GM21576 (cell line): ENCODE data around the gene ILK.

ENCODE experiments used
- ATAC-seq: cut with Tn5 transposase; IDR thresholded peaks from one replicate; pipeline ENCODE4 v1.9.1; 2021; ENCODE audit warnings: mild to moderate bottlenecking, moderate library complexity; ENCODE audit not compliant: unreplicated experiment

The ILK gene

DNA sequence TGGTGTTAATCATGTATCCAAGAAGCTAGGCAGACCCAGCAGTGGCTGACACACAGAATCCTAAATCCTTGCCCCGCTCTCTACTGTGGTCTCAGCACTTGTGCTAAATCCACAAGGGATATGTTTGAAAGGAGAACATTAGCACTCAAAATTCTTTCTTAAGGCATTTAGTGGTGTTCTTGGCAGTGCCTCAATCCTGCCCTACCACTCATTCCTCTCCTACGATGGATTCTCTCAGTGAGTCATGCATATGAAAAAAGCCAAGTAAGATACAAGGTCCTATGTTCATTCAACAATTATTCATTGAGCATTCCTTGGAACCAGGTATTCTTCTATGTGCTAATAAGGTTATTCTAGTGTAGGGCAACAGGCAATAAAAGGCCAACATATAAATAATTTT, 31.4 kb upstream of the ILK start:
- ATAC-seq, result no peak

GRCh38 chr11:6574816-6575715, 28.5 kb upstream of the ILK start:
- ATAC-seq, result no peak

DNA sequence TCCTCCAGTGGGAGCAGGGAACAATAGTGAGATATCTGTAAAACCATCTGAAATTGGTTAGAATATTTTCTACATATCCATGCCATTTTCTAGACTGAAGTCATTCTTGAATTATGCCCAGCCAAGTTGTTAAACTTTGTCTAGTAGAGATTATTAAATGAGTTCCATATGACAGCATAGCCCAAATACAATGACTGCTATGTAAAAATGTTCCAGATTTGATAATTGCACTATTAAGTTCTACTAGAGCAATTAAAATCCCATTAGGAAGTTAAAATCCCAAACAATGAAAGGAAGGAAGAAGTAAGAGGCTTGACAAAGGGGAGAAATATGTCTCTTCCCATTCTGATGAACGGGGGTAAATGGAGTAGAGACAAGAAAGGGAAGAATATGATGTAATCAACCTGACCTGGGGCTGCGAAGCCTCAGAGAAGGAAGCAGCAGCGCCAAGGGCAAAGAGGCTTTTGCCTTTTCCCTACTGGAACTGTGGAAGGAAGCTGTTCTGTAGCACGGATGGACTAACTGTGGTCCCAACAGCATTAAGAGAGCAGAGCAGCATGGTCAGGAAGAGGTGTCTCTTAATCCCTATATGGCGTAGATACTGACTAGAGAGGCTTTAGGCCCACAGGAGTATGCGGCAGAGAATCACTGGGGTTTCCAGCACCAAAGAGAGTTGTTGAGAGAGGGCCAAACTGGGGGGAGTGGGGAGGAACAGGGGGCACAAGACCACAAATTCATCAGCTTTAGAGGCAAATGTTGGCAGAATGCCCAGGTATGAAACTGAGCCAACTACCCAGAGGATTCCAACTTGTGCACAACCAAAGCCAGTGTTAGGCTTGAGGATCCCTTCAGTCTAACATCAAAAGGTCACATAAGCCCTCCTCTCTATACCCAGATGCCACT, 26.9 kb upstream of the ILK start:
- ATAC-seq, result no peak

DNA sequence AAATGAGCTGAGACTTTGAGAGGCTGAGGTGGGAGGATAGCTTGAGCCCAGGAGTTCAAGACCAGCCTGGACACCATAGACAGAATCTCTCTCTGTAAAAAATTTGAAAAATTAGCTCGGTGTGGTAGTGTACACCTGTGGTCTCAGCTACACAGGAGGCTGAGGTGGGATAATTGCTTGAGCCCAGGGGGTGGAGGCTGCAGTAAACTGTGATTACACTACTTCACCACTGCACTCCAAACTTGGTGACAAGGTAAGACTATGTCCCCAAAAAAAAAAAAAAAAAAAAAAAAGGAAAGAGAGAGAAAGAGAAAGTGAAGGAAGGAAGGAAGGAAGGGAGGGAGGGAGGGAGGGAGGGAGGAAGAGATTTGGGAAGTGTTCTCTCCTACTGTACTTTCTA, 25.4 kb upstream of the ILK start:
- ATAC-seq, result no peak

DNA sequence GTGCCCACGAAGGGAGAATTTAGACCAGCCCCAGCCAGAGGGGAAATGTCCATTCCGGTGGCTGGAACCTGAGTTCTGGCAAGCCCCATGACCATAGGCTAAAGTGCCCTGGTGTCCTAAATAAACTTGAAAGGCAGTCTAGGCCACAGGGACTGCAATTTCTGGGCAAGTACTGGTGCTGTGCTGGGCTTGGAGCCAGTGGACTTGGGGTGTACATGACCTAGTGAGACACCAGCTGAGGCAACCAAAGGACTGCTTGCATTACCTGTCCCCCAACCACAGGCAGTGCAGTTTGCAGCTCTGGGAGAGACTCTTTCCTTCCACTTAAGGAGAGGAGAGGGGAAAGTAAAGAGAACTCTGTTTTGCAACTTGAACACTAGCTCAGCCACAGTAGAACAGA, 23.9 kb upstream of the ILK start:
- no peak for ATAC-seq

GRCh38 chr11:6583584-6583983, 20.0 kb upstream of the ILK start:
- no peak for ATAC-seq

- ATAC-seq, result no peak
These were observed 19.0 kb upstream of the ILK start for GRCh38 chr11:6584528-6584927.

GRCh38 chr11:6586434-6587359, 16.9 kb upstream of the ILK start:
- ATAC-seq, result no peak

DNA sequence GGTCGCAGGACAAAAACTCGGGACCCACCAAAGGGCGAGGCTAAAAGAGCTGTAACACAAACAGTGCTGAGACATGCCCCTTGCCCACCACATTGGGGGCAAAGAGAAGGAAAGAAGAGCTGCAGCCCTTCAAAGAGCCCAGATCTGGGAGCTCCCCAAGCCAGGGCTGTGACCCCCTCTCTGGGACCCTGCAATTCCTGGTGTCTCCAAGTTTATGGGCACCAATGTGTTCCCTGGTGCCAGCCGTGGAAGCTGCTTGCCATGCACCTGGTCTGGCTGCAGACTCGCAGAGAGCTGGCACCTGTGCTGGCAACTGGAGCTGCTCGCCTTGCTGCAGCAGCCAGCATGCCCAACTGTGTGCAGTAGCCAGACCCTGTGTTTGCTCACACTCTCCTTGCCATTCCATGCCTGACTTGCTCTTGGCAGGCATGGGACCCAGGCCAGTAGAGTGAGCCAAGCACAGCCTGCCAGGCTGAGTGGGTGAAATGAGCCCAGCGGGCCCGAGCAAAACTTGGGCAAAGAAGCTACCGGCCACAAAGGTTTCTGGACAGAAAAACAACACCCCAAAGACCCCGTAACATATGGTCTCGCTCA, 16.1 kb upstream of the ILK start:
- no peak for ATAC-seq

- no peak for ATAC-seq
These were observed 15.6 kb upstream of the ILK start for GRCh38 chr11:6588018-6588417.

DNA sequence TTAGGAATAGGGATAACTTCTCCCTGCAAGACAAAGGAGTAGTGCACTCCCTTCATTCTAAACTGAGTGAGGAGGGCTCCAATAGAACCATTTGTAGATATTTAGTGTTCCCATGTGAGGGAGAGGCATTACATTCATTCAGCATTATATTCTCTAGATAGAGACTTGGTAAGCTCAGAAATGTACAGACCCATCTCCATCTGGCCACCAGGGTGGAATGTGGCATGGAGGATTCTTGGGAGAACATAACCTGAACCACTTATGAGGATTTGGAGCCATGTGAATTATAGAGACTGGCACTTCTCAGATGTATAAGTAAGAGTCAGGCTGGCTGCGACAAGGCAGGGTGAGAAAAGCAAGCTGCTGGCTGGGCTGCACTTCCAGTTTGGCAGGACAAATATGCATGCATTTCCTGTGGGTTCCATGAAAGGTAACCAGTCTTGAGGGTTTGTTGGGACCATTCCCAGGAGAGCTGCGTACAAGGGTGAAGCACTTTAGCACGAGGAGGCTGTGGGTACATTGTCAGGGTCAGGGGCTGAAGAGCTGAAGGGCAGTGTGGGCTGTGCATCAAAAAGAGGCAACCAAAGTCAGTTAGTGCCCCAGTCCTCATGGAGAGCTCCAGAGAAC, 9.3 kb upstream of the ILK start:
- ATAC-seq, result no peak

DNA sequence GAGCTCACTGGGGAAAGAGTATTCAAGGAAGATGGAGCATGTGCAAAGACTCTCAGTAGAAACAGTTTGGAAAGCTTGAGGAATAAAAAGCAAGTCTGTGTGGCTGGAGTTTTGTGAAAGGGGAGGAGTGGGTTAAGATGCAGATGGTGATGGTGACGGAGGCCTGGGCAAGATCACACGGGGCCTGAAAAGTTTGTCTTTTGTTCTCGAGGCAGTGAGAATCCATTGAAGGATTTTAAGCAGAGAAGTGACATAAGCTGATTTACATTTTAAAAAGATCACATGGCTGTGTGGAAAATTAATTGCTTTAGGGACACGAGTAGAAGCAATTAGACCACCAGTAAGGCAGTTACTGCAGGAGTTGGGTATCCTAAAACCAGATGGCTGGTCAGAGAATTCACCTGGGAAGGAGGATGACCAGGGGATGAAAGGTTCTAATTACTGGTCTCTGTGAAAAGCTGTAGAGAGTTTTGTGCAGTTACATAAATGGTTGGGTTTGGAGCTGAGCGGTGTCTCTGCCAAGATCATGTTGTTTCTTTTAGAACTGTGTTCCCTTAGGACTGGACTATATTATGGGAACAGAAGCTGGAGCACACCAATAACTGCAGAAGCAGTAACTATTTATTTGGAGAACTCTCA, 7.2 kb upstream of the ILK start:
- ATAC-seq, result no peak

- ATAC-seq, result no peak
These were observed 5.0 kb upstream of the ILK start for GRCh38 chr11:6598555-6598954.

DNA sequence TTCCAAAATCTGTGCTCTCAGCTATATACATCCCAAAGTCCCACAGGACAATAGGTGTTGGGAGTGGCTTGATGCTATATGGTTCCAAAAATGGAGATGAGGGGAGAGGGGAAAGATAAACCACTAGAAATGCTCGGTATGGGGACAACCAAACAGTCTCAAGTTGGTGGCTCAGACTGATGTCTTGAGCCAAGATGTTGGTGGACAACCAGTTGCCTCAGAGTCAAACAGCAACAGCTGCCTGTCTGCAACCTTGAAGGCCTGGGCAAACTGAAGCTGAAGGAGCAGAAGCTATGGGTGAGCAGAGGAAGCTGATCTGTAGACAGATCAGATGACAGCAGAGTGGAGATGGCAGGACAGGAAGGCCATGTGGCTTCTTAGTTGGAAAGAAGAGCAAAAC, 4.1 kb upstream of the ILK start:
- no peak for ATAC-seq

DNA sequence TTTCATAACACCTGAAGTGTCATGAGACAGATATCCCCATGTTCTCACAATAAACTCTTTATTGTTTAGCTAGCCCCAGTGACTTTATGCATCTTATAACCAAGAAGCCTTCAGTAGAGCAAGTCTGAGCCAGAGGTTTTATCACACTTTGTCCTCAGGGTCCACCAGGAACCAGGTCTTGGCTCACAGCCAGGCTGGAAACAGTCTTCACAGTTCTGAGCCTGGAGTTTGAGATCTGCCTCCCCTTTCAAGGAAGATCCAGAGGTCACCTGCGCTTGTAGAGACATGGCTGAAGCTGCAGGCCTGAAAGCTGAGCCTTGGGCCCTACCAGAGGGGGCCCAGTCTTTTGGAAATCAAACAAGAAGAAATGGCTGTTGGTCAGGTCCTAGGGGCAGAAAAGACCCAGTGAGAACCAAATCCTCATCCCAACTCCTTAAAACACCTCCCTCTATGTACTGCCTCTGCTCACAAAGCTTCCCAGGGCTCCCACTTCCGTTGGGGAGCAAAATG, 3.6 kb upstream of the ILK start:
- no peak for ATAC-seq

DNA sequence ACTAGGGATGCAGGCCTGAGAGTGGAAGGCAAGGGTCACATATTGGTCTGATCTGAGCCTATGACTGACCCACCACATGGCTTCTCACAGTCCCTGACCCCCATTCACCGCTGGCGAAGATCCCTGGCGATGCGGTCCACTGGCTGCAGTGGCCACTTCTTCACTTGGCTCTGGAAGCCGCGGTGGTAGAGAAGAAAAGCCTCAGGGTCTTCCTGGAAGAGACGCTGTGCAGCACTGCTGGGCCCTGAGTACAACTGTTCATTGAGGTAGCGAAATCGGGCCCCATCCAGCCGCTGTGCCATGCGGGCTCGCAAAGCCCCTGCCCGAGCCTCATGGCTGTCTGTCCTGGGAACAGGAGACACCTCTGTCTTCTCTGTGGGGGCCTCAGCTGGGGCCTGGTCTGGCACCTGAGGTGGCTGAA, 2.5 kb upstream of the ILK start:
- ATAC-seq, result no peak

DNA sequence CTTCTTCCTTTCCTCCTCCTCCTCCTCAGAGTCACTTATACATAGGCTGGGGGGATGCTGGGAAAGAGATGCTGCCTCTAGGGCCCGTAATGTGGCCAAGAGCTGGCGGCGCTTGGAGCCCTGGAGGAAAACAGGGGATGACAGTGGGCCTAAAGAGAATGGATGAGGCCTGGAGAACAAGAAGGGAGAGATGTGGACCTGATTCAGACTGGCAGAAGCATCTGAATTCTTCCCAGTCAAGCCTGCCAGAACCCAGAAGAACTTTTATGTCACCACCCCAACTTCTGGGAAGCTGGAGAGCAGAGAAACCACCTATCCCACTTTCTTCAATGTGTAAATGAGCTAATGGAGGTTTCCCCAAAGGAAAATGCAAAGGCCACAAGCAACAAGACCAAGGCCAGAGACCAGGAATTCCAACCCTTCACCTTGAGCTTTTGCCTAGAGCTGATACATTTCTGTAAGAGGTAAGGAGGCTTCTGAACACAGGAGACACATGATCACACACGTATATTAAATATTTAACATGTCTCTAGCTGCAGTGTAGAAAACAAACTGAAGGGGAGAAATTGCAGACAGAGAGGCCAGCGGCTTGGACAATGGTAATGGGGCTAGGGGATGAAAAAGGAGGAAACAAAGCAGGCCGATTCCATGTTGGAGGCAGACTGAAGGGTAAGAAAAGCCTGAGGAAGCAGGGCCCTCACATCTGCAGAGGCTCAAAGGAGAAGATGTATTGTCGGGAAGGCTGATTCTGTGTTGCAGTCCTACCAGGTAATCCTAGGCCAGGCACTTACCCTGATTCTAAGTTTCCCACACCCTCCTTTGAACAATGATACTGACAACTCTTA, 1.3 kb upstream of the ILK start:
- no peak for ATAC-seq

DNA sequence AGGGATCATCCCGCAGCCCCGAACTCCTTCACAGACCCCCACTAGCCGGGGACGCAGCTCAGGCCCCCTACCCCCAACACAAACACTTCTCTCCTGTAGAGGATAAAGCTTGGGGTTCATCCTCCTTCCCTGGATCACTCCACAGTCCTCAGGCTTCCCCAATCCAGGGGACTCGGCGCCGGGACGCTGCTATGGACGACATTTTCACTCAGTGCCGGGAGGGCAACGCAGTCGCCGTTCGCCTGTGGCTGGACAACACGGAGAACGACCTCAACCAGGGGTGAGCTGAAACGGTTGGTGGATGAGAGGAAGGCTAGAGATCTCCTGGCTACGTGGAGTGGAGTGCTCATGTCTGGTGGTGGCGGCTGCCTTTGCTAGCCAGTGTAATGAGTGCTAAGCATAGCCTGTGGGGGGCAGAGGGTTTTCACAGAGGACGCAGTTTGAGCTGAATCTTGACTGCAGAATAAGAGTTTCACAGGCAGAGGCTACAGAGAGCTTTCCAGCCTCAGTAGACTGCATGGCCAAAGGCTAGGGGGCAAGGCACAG, 580 bp downstream of the ILK start:
- ATAC-seq, result peak; percentile 51
